Stimulated activated CD8-positive, alpha-beta memory T cell treated with anti-CD3 and anti-CD28 coated beads, Interleukin-12 subunit alpha, Interleukin-12 subunit beta, amount 100 ng/mL, for 24 hours (primary cell): ENCODE measurements around the gene TEDC2.

Experiments used
- DNase-seq: peaks from one replicate; pipeline ENCODE4 v3.0.0-alpha.2; 2020; ENCODE audit errors: extremely low read depth

Gene TEDC2

DNA sequence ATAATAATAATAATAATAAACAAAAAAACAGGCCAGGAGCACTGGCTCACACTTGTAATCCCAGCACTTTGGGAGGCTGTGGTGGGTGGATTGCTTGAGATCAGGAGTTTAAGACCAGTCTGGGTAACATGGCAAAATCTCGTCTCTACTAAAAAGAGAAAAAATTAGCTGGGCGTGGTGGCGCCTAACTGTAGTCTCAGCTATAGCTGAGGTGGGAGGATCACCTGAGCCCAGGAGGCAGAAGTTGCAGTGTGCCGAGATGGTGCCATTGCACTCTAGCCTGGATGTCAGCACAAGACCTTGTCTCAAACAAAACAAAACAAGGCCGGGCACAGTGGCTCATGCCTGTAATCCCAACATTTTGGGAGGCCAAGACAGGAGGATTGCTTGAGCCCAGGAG is 35.1 kb downstream of the TEDC2 start:
- no peak for DNase-seq

DNA sequence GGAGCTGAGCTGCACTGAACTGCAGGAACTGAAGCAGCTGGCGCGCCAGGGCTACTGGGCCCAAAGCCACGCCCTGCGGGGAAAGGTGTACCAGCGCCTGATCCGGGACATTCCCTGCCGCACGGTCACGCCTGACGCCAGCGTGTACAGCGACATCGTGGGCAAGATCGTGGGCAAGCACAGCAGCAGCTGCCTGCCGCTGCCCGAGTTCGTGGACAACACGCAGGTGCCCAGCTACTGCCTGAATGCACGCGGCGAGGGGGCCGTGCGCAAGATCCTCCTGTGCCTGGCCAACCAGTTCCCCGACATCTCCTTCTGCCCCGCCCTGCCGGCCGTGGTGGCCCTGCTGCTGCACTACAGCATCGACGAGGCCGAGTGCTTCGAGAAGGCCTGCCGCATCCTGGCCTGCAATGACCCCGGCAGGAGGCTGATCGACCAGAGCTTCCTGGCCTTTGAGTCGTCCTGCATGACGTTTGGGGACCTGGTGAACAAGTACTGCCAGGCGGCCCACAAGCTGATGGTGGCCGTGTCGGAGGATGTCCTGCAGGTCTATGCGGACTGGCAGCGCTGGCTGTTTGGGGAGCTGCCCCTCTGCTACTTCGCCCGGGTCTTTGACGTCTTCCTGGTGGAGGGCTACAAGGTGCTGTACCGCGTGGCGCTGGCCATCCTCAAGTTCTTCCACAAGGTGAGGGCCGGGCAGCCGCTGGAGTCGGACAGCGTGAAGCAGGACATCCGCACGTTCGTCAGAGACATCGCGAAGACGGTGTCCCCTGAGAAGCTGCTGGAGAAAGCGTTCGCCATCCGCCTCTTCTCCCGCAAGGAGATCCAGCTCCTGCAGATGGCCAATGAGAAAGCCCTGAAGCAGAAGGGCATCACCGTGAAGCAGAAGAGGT is 36.6 kb downstream of the TEDC2 start:
- no peak for DNase-seq

GRCh38 chr16:2497116-2497630 is 37.3 kb downstream of the TEDC2 start:
- no peak for DNase-seq

DNA sequence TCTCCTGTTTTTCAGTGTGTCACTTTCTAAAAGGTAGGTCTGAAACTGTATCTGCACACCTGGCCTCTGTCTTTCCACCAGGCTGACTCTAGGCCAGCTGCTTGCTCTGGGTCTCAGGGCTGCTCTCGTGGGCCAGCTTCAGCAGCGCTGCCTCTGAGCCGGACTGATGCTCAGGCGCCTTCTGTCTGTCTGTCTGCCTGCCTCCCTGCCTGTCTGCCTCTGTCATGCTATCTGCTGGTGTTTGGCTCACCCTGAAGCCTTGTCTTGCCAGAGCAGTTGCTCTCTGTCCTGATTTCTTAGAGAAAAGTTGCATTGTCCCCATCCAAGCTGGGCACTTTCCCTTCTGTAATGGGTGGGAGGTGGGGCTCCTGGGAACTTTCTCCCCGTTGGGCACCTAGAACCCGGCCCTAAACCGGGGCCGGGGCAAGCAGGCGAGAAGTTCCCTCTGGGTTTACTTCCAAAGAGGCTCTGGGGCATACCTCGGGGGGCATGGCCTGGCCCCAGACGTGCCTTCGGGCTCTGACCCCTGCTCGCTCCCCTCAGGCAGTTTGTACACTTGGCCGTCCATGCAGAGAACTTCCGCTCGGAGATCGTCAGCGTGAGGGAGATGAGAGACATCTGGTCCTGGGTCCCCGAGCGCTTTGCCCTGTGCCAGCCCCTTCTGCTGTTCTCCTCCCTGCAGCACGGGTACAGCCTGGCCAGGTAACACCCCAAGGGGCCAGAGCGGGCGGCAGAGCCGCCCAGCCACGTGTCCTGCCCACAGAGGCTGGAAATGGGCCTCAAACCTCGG is 38.0 kb downstream of the TEDC2 start:
- DNase-seq = no peak

- no peak for DNase-seq
These were observed 38.8 kb downstream of the TEDC2 start for GRCh38 chr16:2498531-2499253.

DNA sequence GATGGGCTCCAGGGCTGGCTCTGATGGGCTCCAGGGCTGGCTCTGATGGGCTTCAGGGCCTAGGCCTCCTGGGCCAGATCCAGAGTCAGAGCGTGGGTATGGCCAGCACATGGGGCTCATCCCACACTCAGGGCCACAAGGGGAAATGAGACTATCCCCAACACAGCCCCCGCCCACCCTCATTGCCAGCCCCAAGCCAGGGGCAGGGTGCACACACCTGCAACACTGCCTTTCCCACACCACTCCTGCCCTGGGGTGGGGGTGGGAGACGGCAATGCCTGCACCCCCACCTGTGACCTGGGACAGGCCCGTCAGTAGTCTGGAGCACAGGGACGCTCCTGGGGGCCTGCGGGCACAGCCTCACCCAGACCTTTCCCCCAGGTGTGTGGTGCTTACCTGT is 39.5 kb downstream of the TEDC2 start:
- DNase-seq = no peak

- DNase-seq = no peak
These were observed 40.1 kb downstream of the TEDC2 start for GRCh38 chr16:2499890-2500429.

DNA sequence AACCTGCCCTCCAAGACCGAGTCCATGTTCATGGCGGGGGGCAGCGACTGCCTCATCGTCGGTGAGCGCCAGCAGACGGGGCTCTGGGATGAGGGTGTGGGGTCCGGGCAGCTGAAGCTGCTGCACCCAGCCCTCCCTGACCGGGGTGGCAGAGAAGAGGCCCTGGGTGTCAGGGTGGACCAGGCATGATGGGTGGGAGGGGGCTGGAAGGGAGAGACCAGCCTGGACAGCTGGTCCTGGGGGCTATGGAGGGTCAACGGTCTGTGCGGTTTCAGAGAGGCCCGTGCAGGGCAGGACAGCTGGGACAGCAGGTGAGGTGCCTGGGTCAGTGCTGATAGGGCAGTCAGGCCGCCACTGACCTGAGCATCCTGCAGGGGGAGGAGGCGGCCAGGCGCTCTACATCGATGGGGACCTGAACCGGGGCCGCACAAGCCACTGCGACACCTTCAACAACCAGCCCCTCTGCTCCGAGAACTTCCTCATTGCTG is 40.6 kb downstream of the TEDC2 start:
- DNase-seq = no peak

DNA sequence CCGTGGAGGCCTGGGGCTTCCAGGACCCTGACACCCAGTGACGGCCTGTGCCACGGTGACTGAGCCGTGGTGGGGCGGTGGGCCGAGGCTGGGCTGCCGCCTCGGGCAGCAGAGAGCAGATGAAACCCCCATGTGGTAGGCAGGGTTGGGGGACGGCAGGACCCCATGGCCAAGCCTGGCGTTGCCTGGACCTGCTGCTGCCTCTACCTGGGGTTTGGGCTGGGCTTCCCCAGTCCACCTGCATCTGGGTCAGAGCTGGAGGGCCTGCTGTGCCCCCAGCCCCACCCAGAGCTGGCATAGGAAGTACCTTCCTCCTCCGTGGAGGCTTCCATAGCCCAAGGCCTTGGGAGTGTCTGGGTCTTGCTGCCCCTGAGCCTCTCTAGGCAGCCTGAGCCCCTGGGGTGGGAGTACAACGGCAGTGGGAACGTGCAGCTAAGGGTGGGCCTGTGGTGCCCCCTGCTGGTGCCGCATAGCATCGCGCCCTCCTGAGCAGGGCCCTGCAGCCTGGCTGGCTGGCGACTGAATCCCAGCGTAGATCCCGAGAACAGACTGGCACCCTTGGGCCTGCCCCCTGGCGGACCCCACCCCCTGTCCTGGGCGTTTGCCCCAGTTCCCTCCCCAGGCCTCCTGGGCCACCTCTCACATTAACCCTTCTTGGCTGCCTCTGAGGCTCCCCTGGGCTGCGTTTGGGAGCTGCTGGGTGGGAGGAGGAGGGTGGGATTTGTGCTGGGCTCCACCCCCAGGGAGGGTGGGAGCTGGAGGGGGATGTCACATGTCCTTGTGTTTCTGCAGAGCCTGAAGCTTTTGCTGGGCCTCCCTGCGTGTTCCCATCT is 41.2 kb downstream of the TEDC2 start:
- no peak for DNase-seq

DNA sequence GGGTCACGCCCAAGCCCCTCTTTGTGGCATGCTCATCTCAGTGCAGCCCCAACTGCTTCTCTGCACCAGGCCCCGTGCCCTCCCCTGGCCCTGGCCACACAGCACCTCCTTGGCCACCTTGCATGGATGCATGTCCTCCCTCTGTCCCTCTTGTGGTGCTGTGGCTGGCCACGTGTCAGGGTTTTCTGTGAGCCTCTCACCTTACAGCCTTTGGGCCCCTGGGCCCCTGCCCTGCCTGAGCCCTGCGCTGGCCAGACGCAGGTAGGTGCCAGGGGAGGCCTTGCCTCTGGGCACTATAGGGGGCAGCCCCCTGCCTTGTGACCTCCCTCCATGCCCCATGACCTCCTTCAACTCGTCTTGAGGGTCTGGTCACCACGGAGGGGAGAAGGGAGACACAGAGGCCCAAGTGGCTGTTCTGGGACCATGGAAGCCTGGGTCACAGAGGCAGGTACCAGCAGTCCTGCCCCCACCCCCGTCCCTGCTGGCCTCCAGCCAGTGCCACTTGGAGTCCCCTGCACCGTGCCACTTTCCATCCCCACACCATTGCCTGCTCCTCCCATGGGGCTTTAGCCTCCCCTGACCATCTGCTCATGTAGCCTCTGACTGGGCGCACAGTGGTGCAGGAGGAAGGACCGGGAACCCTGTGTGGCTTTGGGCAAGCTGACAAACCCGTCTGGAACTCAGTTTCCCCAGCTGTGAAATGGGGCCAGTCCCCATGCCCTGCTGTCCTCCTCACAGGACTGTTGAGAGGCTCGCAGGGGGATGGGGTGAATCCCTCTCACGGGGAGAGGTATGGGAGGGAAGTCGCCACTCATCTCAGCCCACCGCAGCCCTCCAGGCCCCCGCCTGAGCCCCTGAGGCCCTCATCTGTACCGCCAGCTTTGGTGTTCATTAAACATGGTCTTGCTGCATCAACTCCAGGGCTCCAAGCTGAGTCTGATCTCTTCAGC is 42.3 kb downstream of the TEDC2 start:
- no peak for DNase-seq

GRCh38 chr16:2505695-2506094 is 45.8 kb downstream of the TEDC2 start:
- DNase-seq = no peak

DNA sequence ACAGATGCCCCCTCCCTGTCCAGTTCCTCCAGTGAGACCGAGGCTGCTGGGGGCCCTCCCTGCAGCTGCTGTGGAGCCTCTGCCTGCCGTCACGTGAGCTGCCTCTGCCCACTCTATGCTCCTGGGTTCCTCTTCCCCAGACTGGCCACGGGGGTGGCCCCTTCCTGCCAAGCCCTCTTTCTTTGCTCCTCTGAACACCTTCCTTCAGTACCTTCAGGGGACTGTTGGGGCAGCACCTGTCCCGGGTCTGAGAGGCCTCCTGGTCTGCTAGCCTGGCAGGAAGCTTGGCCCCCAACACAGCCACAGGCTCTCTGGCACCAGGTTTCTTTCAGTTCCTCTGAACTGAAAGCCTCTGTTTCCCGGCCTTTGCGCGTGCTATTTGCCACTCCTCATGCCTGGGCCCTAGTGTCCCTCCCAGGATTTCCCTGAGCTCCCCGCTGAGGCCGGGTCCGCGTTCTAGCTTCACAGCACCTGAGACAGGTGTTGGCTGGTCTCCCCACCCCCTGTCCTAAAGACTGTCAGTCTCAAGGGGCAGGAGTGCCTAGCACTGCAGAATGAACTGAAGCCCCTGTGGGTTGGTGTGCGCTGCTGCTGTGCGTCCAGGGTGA is 47.2 kb downstream of the TEDC2 start:
- no peak for DNase-seq

GRCh38 chr16:2507665-2508064 is 47.8 kb downstream of the TEDC2 start:
- no peak for DNase-seq

DNA sequence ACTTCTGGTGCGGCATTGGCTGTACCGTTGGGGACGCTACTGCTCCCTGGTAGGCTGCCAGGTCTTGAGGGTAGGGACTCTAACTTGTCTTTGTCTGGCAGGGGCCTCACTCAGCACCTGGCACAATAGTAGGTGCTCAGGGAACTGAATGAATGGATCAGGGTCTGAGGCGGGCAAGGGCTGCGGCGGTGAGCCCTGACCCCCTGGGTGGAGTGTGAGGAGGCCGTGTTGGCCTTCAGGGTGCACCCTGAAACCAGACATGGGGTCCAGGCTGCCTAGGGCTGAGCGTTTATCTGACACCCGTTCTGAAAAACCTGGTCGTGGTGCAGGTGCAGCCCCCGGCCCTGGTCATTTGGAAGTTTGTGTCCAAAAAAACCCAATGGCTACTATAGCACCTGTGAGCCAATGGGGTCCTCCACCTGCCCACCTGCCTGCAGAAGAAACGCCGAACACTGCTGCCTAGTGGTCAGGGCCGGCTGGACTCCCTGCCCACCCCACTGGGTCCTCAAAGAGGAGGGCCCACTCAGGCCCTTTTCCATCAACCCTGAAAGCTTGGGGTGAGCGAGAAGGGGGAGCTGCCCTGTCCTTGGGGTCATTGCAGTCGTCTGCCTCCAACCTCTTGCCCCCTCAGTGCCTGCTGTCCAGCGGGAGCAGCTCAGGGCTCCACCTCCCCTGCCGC is 49.0 kb downstream of the TEDC2 start:
- DNase-seq = no peak

DNA sequence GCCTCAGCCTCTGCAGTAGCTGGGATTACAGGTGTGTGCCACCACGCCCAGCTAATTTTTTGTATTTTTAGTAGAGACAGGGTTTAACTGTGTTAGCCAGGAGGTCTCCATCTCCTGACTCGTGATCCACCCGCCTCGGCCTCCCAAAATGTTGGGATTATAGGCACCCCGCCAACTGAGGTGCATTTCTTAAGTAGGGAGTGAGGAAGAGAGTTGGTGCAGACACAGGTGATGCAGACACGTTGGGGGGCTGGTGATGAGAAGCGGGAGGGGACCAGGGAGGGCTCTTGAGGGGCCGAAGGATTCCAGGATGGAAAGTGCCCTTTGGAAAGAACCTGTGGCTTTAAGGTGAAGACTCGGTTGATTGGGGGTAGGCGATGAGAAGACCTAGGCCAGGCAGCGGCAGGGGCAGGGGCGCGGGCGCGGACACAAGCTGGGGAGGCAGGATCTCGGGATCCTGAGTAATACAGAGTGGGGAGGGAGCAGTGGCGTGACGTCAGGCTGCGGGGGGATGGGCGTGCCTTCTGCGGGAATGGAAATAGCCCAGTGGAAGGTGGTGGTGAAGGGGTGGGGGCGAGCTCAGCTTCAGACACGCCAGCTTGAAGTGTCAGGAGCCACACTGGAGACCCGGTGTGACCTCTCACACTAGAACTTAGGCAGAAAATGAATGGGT is 51.4 kb downstream of the TEDC2 start:
- DNase-seq = no peak

DNA sequence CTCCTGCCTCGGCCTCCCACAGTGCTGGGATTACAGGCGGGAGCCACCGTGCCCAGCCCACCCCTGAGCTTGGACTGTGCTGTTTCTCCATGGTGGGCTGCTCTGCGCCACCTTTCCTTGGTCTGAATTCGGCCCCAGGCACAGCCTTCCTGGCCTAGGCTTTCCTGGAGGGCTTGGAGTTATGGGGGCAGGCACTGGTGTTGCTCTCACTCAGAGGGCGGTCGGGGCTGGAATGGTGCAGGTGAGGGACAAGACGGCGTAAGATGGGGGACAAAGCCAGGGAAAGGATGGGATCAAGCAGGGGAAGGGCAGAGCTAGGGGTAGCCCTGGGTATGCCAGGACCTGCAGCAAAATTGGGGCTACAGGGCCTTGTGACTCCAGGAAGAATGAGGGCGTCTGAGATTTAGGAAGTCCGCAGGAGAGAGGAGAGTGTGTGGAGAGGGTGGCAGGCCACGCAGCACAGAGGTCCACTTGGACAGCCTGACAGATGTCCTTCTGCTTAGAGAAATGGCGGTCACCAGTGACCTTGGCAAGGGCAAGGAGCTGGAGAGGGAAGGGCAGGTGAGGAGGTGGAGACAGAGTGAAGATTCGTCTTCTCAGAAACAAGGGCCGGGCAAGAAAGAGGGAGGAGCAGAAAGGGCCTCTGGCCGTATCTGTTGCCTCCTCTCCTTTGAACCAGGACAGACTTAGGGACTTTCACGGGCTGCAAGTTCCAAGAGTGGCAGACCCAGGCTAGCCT is 52.3 kb downstream of the TEDC2 start:
- DNase-seq = no peak

- DNase-seq = no peak
These were observed 53.0 kb downstream of the TEDC2 start for GRCh38 chr16:2512735-2513404.
